Measurements from ENCODE around the gene PAK1IP1.

Gene PAK1IP1

GRCh38 chr6:10690651-10691445, 3.9 kb upstream of the PAK1IP1 start:
- DNase-seq (ENCODE audit: low read depth in 2 of 2), result no peak

- no peak for DNase-seq (ENCODE audit: low read depth in 2 of 2)
Measured at GRCh38 chr6:10692965-10693538, 1.7 kb upstream of the PAK1IP1 start.

GRCh38 chr6:10695086-10695657, 400 bp downstream of the PAK1IP1 start:
- DNase-seq (ENCODE audit: low read depth in 2 of 2), result no peak

- no peak for DNase-seq (ENCODE audit: low read depth in 2 of 2)
Measured at GRCh38 chr6:10696655-10697054, 1.9 kb downstream of the PAK1IP1 start.

- DNase-seq (ENCODE audit: low read depth in 2 of 2), result no peak
Measured at GRCh38 chr6:10713962-10714361, 19.2 kb downstream of the PAK1IP1 start.

- peak; percentile 27 to 34 for DNase-seq (ENCODE audit: low read depth in 2 of 2)
Measured at GRCh38 chr6:10719296-10719963, 24.7 kb downstream of the PAK1IP1 start.

- no peak for DNase-seq (ENCODE audit: low read depth in 2 of 2)
Measured at GRCh38 chr6:10719964-10720264, 25.1 kb downstream of the PAK1IP1 start.

GRCh38 chr6:10720265-10720959, 25.6 kb downstream of the PAK1IP1 start:
- DNase-seq (ENCODE audit: low read depth in 2 of 2), result peak; percentile 54 to 59

- peak in 1 of 2 donors; percentile 30 for DNase-seq (ENCODE audit: low read depth in 2 of 2)
Measured at GRCh38 chr6:10720960-10721849, 26.4 kb downstream of the PAK1IP1 start.

- no peak for DNase-seq (ENCODE audit: low read depth in 2 of 2)
Measured at GRCh38 chr6:10721850-10722569, 27.2 kb downstream of the PAK1IP1 start.

GRCh38 chr6:10722570-10722819, 27.7 kb downstream of the PAK1IP1 start:
- DNase-seq (ENCODE audit: low read depth in 2 of 2), result no peak

GRCh38 chr6:10722820-10723566, 28.2 kb downstream of the PAK1IP1 start, which contains the start of gene TMEM14C:
TSS of gene TMEM14C (plus strand) at chr6:10723070. CDS start at chr6:10724614, 1,544 bp downstream.
- peak; percentile 88 to 92 for DNase-seq (ENCODE audit: low read depth in 2 of 2)

- DNase-seq (ENCODE audit: low read depth in 2 of 2), result no peak
Measured at GRCh38 chr6:10723567-10723881, 28.8 kb downstream of the PAK1IP1 start.

GRCh38 chr6:10725044-10725443, 30.3 kb downstream of the PAK1IP1 start:
- no peak for DNase-seq (ENCODE audit: low read depth in 2 of 2)

GRCh38 chr6:10725716-10726115, 30.9 kb downstream of the PAK1IP1 start:
- no peak for DNase-seq (ENCODE audit: low read depth in 2 of 2)

- no peak for DNase-seq (ENCODE audit: low read depth in 2 of 2)
Measured at GRCh38 chr6:10730254-10730653, 35.5 kb downstream of the PAK1IP1 start.

- no peak for DNase-seq (ENCODE audit: low read depth in 2 of 2)
Measured at GRCh38 chr6:10733151-10733715, 38.5 kb downstream of the PAK1IP1 start.

GRCh38 chr6:10733863-10734262, 39.1 kb downstream of the PAK1IP1 start:
- no peak for DNase-seq (ENCODE audit: low read depth in 2 of 2)

- no peak for DNase-seq (ENCODE audit: low read depth in 2 of 2)
Measured at GRCh38 chr6:10736731-10737130, 42.0 kb downstream of the PAK1IP1 start.

- DNase-seq (ENCODE audit: low read depth in 2 of 2), result no peak
Measured at GRCh38 chr6:10740061-10740460, 45.3 kb downstream of the PAK1IP1 start.
